MG63 (cell line): ENCODE measurements around the gene PBX2. TPM values are rescaled to one million over a fixed set of nuclear protein-coding genes. Genes with fewer than 3 reads are reported as not detected.
"Not testable (repeated sequence)": the region's sequence is repeated elsewhere in the genome, so short reads cannot be mapped to it uniquely, and the experiment has no call there.

Experiments
- DNase-seq: peaks from one replicate; pipeline ENCODE4 v3.0.0-alpha.2; 2020
- H3K27me3 ChIP-seq: fragments of 250-450 bp; sonication (Bioruptor Pico); 2 replicates; pipeline ENCODE4 v1.5.1; 2020; ENCODE audit warnings: mild to moderate bottlenecking, moderate library complexity
- H3K36me3 ChIP-seq: fragments of 250-450 bp; sonication (Bioruptor Pico); 2 replicates; pipeline ENCODE4 v1.5.1; 2020; ENCODE audit warnings: mild to moderate bottlenecking, moderate library complexity
- H3K4me3 ChIP-seq: fragments of 250-450 bp; sonication (Bioruptor Pico); 2 replicates; pipeline ENCODE4 v1.5.1; 2020; ENCODE audit warnings: mild to moderate bottlenecking, moderate library complexity
- H3K9me3 ChIP-seq: fragments of 250-450 bp; sonication (Bioruptor Pico); 2 replicates; pipeline ENCODE4 v1.5.1; 2020; ENCODE audit warnings: mild to moderate bottlenecking, moderate library complexity
- total RNA-seq: library from RNA; depleted of rRNA; stranded (reverse); fragments of >200 nt; shearing (Covaris generic); gene quantifications from 2 replicates; pipeline ENCODE4 v1.2.3, GENCODE V29; 2014; ENCODE audit warnings: low replicate concordance

The PBX2 gene
- total RNA-seq, 1 experiment from 2014 or later, result 10.9 TPM

DNA sequence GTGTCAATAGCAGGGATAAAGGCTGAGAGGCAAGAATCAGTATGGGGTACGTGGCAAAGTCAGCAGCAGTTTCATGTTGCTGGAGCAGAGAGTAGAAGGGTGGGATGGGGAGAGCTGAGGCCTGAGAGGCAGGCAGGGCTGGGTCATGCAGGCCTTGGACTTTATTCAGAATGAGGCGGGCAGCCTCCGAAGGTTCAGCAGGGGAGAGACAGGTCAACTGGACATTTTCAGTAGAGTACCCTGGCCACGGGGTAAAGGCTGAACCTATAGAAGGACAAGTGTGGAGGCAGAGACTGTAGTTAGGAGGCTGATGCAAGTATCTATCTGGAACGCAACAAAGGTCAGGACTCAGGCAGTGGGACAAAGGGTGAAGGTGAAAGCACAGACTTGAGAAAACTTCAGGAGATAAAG is 20.2 kb upstream of the PBX2 start:
- 0 out of 2 replicates have a peak, but pooled peaks cover 2% of the 10 kb centered on the region for H3K27me3 ChIP-seq
- H3K9me3 ChIP-seq, result peaks cover 2% of the 10 kb centered on the region; the same call in 1 of the 2 replicates
- no peaks in the 10 kb centered on the region for H3K36me3 ChIP-seq
- DNase-seq, result no peak
- H3K4me3 ChIP-seq, result no peak overlapping the region

GRCh38 chr6:32208996-32209395 is 19.0 kb upstream of the PBX2 start:
- DNase-seq, result no peak
- H3K36me3 ChIP-seq, result no peaks in the 10 kb centered on the region
- peaks cover 2% of the 10 kb centered on the region; the same call in 1 of the 2 replicates for H3K9me3 ChIP-seq
- 0 out of 2 replicates have a peak, but pooled peaks cover 2% of the 10 kb centered on the region for H3K27me3 ChIP-seq
- H3K4me3 ChIP-seq, result no peak overlapping the region

GRCh38 chr6:32204268-32204715 is 14.3 kb upstream of the PBX2 start:
- Histone ChIP-seq H3K27me3 (0 out of 2 replicates have a peak, but pooled peaks cover 2% of the 10 kb centered on the region), H3K4me3 (no peak overlapping the region), H3K36me3 (no peaks in the 10 kb centered on the region), H3K9me3 (peaks cover 2% of the 10 kb centered on the region; the same call in 1 of the 2 replicates)
- DNase-seq, result no peak

- Histone ChIP-seq H3K36me3 (no peaks in the 10 kb centered on the region), H3K4me3 (no peak overlapping the region), H3K9me3 (peaks cover 2% of the 10 kb centered on the region; the same call in 1 of the 2 replicates), H3K27me3 (0 out of 2 replicates have a peak, but pooled peaks cover 2% of the 10 kb centered on the region)
- no peak for DNase-seq
Measured at GRCh38 chr6:32203426-32204267, 13.6 kb upstream of the PBX2 start.

DNA sequence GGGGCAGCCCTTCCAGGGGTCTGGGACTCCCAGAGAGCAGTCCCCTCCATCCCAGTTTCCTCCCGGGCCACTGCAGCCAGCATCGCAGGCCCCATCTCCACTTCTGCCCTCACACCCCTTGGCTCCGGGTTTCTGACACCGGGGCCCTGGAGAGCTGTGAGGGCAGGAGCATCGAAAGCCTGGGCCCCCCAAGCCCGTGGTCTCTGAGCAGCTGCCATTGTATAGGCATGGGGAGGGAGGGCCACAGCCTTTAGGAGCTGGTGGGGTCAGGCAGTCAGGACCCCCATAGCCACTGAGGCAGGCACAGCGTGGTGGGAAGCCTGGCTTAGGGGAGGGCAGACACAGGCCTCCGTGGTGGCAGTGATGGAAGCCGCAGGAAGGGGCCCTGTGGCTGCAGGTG is 12.2 kb upstream of the PBX2 start:
- no peak for DNase-seq
- Histone ChIP-seq H3K27me3 (0 out of 2 replicates have a peak, but pooled peaks cover 2% of the 10 kb centered on the region), H3K4me3 (no peak overlapping the region), H3K36me3 (no peaks in the 10 kb centered on the region), H3K9me3 (peaks cover 2% of the 10 kb centered on the region; the same call in 1 of the 2 replicates)

DNA sequence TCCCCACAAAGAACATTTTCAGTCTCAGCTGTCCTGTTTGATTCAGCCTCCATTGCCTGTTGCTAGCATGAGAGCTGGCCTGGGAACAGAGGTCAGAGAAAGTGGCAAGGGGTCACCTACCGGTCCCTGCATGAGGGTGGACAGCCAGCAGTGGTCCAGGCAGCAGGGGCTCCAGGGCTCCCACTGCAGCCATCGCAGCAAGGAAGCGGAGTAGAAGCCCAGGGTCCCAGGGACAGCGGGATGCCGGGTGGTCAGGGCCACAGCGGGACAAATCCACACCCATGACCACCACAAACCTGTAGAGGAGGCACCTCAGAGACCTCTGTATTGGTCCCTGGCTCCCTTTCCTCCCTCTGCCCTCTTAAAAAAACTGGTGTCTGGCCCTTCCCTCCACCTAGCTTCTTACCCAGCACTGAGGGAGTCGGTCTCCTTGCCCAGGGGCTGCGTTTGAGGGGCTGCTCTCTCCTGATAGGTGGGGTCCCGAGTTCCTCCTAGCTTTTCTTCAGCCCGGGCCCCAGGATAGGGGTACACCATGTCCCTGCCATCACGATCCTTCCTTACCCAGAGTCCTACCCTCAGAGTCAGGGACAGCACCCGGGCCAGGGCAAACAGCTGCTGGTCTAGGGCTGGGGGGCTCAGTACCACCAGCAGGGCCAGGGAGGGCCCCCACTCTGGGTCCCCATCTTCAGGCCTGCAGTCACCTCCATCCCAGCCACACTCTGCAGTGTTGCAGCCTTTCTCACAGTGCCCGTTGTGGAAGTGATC is 10.9 kb upstream of the PBX2 start:
- H3K36me3 ChIP-seq, result no peaks in the 10 kb centered on the region
- no peak for DNase-seq
- no peaks in the 10 kb centered on the region for H3K9me3 ChIP-seq
- no peak overlapping the region for H3K4me3 ChIP-seq
- no peaks in the 10 kb centered on the region for H3K27me3 ChIP-seq

- no peaks in the 10 kb centered on the region for H3K9me3 ChIP-seq
- no peaks in the 10 kb centered on the region for H3K36me3 ChIP-seq
- H3K4me3 ChIP-seq, result no peak overlapping the region
- no peak for DNase-seq
- no peaks in the 10 kb centered on the region for H3K27me3 ChIP-seq
Measured at GRCh38 chr6:32198866-32199265, 8.9 kb upstream of the PBX2 start.

GRCh38 chr6:32198345-32198696 is 8.3 kb upstream of the PBX2 start:
- no peaks in the 10 kb centered on the region for H3K27me3 ChIP-seq
- no peaks in the 10 kb centered on the region for H3K36me3 ChIP-seq
- no peaks in the 10 kb centered on the region for H3K9me3 ChIP-seq
- H3K4me3 ChIP-seq, result no peak overlapping the region
- DNase-seq, result no peak

- H3K36me3 ChIP-seq, result no peaks in the 10 kb centered on the region
- no peak for DNase-seq
Measured at GRCh38 chr6:32196682-32197616, 6.9 kb upstream of the PBX2 start.

DNA sequence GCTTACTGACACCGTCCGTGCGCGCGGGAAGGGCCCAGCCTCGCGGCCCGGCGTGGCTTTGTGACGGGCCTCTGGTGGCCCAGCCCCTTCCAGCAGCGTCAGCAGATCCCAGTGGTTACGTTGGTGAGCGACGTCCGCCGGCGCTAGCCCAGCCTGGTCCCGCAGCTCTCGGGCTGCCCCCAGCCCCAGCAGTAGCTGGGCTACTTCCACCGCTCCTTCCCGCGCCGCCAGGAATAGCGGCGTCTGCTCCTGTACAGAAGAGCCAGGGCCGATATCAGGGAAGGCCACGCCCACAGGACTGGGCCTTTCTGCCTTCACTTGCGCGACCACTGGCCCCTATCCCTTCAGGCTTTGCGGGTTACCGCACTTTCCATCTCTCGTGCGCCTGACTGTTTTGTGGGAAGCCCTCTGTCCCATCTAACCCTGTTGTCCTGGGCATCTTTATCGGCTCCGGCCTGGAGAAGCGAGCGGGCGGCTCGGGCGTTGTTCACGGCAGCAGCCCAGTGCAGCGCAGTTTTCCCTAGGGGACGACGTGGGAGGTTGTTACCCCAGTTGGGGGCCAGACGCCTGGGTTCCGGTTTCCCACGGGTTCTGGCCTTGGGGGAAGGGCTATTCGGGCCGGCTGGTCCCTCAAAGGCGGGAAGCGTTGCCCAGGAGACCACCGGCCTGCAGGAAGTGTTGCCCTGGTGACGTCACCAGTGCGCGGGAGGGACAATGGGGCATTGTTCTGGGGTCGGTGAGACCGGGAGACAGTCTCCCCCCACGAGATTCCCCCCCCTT is 6.1 kb upstream of the PBX2 start:
- Histone ChIP-seq H3K4me3 (peak overlapping the region; percentile 71), H3K9me3 (no peaks in the 10 kb centered on the region), H3K36me3 (no peaks in the 10 kb centered on the region), H3K27me3 (no peaks in the 10 kb centered on the region)
- peak; percentile 77 for DNase-seq

More at GRCh38 chr6:32196682-32197616, 6.9 kb upstream of the PBX2 start:
- peak overlapping the region; percentile 71 for H3K4me3 ChIP-seq
- H3K9me3 ChIP-seq, result no peaks in the 10 kb centered on the region
- no peaks in the 10 kb centered on the region for H3K27me3 ChIP-seq

- H3K9me3 ChIP-seq, result no peaks in the 10 kb centered on the region
- H3K36me3 ChIP-seq, result no peaks in the 10 kb centered on the region
- peak overlapping the region; percentile 71 for H3K4me3 ChIP-seq
- DNase-seq, result peak; percentile 100
- H3K27me3 ChIP-seq, result no peaks in the 10 kb centered on the region
Measured at GRCh38 chr6:32195652-32195901, 5.6 kb upstream of the PBX2 start.

GRCh38 chr6:32194825-32195651 is 5.0 kb upstream of the PBX2 start:
- no peaks in the 10 kb centered on the region for H3K27me3 ChIP-seq
- H3K9me3 ChIP-seq, result no peaks in the 10 kb centered on the region
- DNase-seq, result peak; percentile 30
- H3K36me3 ChIP-seq, result no peaks in the 10 kb centered on the region
- H3K4me3 ChIP-seq, result peak overlapping the region; percentile 53

- H3K27me3 ChIP-seq, result no peaks in the 10 kb centered on the region
- H3K9me3 ChIP-seq, result no peaks in the 10 kb centered on the region
- H3K4me3 ChIP-seq, result no peak overlapping the region
- DNase-seq, result no peak
- no peaks in the 10 kb centered on the region for H3K36me3 ChIP-seq
Measured at GRCh38 chr6:32194388-32194787, 4.4 kb upstream of the PBX2 start.

- DNase-seq, H3K4me3 ChIP-seq, H3K27me3 ChIP-seq, H3K36me3 ChIP-seq, H3K9me3 ChIP-seq: not testable (repeated sequence)
Measured at GRCh38 chr6:32193096-32193495, 3.1 kb upstream of the PBX2 start.

DNA sequence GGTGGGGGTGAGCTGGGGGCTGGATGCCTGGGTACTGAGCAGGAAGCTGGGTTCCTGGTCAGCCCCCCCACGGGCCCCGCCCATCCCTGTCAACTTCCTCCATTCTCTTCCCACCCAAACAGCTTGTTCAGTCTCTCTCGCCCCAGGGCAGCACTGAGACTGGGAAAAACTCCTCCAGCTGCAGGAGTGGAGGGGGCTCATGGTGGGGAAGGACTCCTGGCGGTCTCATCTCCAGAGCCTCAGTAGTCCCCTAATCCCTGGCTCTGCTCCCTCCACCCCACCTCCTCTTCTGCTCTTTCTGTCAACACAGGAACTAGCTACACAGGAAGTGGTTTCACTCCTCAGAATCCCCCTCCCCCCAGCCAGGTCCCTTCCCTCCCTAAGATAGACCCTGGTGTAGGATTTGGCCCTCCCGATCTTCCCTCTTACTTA is 2.6 kb upstream of the PBX2 start, which contains the start of gene GPSM3:
GPSM3 (minus strand) TSS at position 36 of the 432 bp plus-strand sequence. CDS start 130 bp downstream, outside the sequence.
- no peaks in the 10 kb centered on the region; the same call in 1 of the 2 replicates for H3K36me3 ChIP-seq
- no peak within 1 kb of the TSS for H3K4me3 ChIP-seq
- no peaks in the 10 kb centered on the region for H3K9me3 ChIP-seq
- no peaks in the 10 kb centered on the region for H3K27me3 ChIP-seq
- DNase-seq, result no peak
